HG03457 (cell line): ENCODE measurements around the gene USP2.

Experiments used
- ATAC-seq: cut with Tn5 transposase; IDR thresholded peaks from one replicate; pipeline ENCODE4 v1.9.1; 2021; ENCODE audit warnings: moderate number of reproducible peaks; ENCODE audit not compliant: unreplicated experiment

The USP2 gene

DNA sequence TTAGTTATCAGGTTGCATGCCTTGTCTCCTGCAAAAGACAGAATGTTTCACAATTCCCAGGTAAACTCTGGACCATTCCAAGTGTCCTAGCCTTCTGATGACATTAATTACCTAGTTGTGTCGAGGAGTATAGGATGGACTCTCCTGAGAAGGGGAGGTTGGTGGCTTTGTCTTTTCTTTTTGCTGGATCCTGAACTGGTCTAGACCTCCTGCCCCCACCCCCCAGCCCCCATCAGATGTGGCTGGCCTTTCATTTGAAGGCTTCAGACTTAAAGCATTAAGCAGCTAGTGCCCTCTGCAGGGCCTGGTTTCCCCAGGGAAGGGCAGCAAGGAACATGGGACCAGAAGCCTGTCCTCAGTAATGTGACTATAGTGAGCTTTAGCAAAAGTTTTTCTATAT, 74.3 kb downstream of the USP2 start:
- no peak for ATAC-seq

DNA sequence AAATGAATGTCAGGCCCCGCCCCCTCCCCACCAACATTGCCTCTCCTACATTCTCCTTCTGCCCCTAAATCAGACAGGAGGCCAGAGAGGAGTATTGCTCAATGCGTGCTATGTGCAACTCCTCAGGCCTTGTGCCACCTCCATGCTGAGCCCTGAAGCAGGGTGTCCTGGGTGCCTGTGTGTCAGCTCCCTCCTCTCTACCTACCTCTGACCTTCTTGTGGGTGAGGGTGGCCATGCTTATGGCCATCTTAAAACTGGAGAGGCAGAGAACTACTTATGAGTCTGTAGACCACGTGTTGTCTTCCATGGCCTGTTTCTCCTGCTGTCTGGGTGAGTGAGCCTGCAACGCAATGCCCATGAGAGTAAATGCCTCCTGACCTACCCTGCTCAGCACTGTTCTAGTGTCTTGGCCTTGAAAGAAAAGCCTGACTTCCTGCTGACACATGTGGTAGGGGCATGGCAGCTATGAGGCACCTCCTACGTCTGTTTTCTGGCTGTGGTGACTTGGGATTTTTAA, 75.1 kb downstream of the USP2 start:
- ATAC-seq = no peak

DNA sequence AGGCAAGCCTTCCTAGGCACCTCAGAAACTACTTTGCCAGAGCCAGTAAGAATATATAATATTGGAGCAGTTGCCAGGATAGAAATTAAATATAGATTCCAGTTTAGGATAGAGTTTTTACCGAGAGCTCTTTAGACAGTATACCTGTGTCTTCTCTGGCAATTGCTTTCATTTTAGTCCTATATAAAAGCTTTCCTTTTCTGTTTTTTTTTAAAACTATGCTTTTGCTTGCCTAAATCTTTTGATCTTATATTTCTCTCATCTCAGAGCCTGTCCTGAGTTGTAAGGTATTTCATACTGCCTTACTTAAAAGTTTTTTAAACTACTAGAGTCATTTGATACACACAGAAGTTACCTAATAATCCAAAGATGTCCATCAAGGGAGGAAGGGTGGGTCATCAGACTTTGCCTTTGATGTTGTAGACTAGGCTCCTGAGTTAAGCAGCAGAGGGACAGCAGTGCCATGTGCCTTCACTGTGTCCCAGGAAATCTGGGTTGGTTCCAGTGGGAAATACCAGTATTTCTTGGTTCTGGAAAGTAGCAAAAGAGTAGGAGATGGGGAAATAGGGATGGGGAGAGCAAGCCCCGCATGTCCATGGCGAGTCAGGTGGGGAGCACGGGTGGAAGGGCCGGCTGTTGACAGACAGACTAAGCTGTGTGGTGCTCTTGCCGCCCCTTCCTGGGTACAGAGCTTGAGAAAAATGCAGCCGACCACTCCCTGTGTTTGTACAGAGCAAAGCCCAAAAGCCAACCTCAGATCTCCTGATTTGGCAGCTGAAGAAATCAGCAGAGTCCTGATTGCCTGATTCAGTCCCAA, 75.7 kb downstream of the USP2 start:
- ATAC-seq = no peak
